ENCODE measurements around the gene ETDA. TPM values are rescaled to one million over a fixed set of nuclear protein-coding genes. Genes with fewer than 3 reads are reported as not detected.
"Not testable (repeated sequence)": the region's sequence is repeated elsewhere in the genome, so short reads cannot be mapped to it uniquely, and the experiment has no call there.

The ETDA gene
- not detected for total RNA-seq

DNA sequence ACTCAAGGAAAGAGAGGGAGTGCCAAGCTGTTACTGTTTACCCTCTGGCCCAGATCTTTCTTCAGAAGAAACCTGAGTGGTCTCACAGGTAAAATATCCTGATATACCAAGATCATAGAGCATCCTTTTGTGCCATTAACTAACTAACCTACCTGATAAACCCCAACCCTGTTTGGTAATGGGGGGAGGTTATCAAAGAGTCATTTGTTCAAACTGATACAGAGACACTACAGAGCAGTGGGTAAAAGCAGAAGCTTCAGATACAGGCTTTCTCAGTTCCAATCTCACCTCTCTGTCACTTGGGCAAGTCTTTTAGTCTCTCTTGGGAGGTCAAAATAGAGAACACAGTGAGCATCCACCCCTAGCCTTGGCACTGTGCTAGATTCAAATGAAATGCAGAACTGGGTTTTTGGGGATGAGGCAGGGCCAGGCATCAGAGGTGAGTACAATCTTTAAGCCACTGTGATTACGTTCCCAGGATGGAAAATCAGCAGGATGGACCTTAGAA lies at the start of gene ETDA:
Gene ETDA (plus strand): TSS at position 51 of the 508 bp plus-strand sequence. CDS start 1,216 bp downstream, outside the sequence.
- H3K4me3 ChIP-seq; in situ Hi-C loops (cut with MboI; ENCODE audit: low sequenced_read_pairs in 4 of 4); H3K36me3 ChIP-seq; intact Hi-C loops (cut with DNase I; ENCODE audit: low total_unique reads); H3K4me1 ChIP-seq; DNase-seq; H3K27ac ChIP-seq; H3K27me3 ChIP-seq; H3K9me3 ChIP-seq; ATAC-seq: not testable (repeated sequence)

DNA sequence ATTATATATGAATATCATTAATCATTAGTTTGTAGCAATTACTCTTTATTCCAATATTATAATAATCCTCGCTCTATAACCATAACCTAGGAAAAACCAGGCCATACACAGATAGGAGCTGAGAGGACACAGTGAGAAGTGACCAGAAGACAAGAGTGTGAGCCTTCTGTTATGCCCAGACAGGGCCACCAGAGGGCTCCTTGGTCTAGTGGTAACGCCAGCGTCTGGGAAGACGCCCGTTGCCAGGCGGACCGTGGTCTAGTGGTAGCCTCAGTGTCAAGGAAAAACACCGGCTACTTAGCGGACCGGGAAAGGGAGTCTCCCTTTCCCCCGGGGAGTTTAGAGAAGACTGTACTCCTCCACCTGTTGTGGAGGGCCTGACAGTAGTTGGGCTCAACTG lies 45.4 kb upstream of the ETDA start:
- intact Hi-C loops (cut with DNase I; ENCODE audit: low total_unique reads); H3K27ac ChIP-seq; H3K4me3 ChIP-seq; DNase-seq; H3K9me3 ChIP-seq; H3K27me3 ChIP-seq; H3K4me1 ChIP-seq; H3K36me3 ChIP-seq; ATAC-seq: not testable (repeated sequence)
- in situ Hi-C loops (cut with MboI; ENCODE audit: low sequenced_read_pairs in 4 of 4) = loop anchor here in 1 of 4 donors (25.0 kb wide), 1 partner anchor 244 kb away; no protein-coding TSS in a partner anchor
- TF ChIP-seq, protein P1, sequence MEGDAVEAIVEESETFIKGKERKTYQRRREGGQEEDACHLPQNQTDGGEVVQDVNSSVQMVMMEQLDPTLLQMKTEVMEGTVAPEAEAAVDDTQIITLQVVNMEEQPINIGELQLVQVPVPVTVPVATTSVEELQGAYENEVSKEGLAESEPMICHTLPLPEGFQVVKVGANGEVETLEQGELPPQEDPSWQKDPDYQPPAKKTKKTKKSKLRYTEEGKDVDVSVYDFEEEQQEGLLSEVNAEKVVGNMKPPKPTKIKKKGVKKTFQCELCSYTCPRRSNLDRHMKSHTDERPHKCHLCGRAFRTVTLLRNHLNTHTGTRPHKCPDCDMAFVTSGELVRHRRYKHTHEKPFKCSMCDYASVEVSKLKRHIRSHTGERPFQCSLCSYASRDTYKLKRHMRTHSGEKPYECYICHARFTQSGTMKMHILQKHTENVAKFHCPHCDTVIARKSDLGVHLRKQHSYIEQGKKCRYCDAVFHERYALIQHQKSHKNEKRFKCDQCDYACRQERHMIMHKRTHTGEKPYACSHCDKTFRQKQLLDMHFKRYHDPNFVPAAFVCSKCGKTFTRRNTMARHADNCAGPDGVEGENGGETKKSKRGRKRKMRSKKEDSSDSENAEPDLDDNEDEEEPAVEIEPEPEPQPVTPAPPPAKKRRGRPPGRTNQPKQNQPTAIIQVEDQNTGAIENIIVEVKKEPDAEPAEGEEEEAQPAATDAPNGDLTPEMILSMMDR (IDR thresholded peaks at IDR 0.05 in 4 of 5, conservative IDR thresholded peaks at IDR 0.05 in 1 of 5) = peak in 2 of 5 experiments; percentile 31 to 40

DNA sequence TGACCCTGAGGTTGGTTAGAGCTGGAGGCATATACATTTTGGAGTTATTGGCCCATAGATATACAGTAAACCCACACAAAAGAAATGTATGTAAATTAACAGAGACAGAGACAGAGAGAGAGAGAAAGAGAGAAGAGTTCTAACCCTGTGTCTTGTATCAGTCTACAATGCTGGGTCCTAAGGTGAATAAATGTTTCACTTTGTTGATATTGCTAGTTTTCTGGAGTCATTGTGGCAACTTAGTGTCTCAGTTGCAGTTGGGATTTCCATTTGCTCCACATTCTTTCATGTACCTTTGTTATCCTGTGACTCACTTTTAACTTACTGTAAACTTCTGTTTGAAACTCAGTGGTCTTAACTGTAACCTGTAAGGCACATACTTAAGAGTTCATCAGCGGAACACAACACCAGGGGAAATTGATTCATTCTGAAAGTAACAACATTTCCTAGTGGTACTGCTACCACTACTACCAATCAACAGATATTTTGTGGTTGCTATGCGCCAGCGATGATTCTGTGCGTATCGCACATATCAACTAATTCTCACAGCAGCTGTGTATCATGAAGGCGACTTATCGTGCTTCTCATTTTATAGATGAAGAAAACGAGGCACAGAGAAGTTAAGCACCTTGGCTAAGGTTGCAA lies 38.5 kb upstream of the ETDA start:
- no peak for TF ChIP-seq POLR2A (IDR thresholded peaks at IDR 0.05)
- TF ChIP-seq, protein P1 (IDR thresholded peaks at IDR 0.05 in 4 of 5, conservative IDR thresholded peaks at IDR 0.05 in 1 of 5) = no peak
- no peaks in the 10 kb centered on the region for H3K36me3 ChIP-seq
- ATAC-seq = no peak
- in situ Hi-C loops (cut with MboI; ENCODE audit: low sequenced_read_pairs in 4 of 4) (loop anchor here in 1 of 4 donors (25.0 kb wide), 1 partner anchor 251 kb away; no protein-coding TSS in a partner anchor), intact Hi-C loops (cut with DNase I; ENCODE audit: low total_unique reads) (no loop called here)
- no peaks in the 10 kb centered on the region for H3K4me1 ChIP-seq
- DNase-seq = no peak
- no peaks in the 10 kb centered on the region for H3K9me3 ChIP-seq
- no peaks in the 10 kb centered on the region for H3K27me3 ChIP-seq
- H3K4me3 ChIP-seq = no peak overlapping the region
- no peak overlapping the region for H3K27ac ChIP-seq

DNA sequence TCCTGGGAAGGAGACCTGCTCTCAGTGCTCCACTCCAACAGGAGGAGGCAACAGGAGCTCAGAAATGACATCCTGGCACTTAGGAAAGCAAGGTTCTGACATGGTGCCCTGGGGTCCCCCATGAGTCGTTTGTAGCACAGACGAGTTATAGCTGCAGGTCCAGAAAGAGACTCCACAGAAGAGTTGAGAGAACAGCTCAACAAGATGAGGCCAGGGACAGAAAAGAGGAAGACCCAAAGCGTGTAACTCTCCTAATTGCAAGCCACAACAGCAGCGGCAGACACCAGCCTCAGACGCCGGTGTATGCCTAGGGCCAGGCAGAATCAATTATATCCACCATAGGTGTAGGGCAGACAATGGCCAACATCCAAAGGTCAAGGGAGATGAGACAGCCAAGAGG lies 5.9 kb upstream of the ETDA start:
- H3K27ac ChIP-seq; in situ Hi-C loops (cut with MboI; ENCODE audit: low sequenced_read_pairs in 4 of 4); H3K4me1 ChIP-seq; H3K36me3 ChIP-seq; H3K9me3 ChIP-seq; intact Hi-C loops (cut with DNase I; ENCODE audit: low total_unique reads); DNase-seq; H3K27me3 ChIP-seq; H3K4me3 ChIP-seq; ATAC-seq: not testable (repeated sequence)

DNA sequence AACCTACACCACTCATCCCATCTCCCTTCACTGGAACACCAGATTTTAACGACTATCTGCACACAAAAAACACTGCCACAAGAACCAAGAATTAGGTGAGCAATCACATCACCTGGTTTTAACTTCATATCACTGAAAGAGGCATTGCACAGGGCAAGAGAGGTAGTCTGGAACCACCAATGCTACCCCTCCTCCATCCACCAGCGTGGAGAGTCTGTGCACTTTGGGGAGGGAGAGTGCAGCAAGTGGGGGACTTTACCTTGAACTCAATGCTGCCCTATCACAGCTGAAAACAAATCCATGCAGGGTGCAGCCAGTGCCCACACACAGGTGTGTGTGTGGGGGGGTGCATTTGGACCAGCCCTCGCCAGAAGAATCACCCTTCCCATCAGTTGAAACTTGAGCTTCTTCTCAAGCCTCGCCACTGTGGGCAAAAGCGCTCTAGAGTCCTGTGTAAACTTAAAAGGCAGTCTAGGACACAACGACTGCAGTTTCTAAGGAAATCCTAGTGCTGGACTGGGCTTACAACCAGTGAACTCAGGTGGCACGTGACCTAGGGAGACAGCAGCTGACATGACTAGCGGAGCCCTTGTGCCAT lies 4.3 kb downstream of the ETDA start:
- H3K4me3 ChIP-seq; H3K9me3 ChIP-seq; in situ Hi-C loops (cut with MboI; ENCODE audit: low sequenced_read_pairs in 4 of 4); H3K27ac ChIP-seq; H3K4me1 ChIP-seq; DNase-seq; intact Hi-C loops (cut with DNase I; ENCODE audit: low total_unique reads); H3K27me3 ChIP-seq; ATAC-seq; H3K36me3 ChIP-seq: not testable (repeated sequence)

DNA sequence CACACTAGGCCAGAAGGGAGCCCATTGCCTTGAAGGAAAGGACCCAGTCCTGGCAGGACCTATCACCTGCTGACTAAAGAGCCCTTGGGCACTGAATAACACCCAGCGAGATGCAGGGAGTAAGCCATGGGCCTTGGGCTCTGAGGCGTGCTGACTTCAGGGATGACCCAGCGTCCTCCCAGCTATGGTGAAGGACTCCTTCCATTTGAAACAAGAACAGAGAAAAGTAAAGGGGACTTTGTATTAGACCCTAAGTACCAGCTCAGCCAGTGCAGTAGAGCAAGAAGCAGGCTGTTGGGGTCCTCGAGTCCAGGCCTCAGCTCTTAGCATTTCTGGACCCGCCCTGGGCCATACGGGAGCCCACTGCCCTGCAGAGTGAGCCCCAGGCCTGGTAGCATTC lies 5.1 kb downstream of the ETDA start:
- H3K9me3 ChIP-seq = no peaks in the 10 kb centered on the region
- H3K4me3 ChIP-seq = no peak overlapping the region
- ATAC-seq = no peak
- H3K27me3 ChIP-seq = no peaks in the 10 kb centered on the region
- intact Hi-C loops (cut with DNase I; ENCODE audit: low total_unique reads) = no loop called here
- no peak for DNase-seq
- TF ChIP-seq POLR2A (IDR thresholded peaks at IDR 0.05) = no peak
- TF ChIP-seq, protein P1 (IDR thresholded peaks at IDR 0.05 in 4 of 5, conservative IDR thresholded peaks at IDR 0.05 in 1 of 5) = no peak
- no peak overlapping the region for H3K27ac ChIP-seq
- no peaks in the 10 kb centered on the region for H3K36me3 ChIP-seq
- in situ Hi-C loops (cut with MboI; ENCODE audit: low sequenced_read_pairs in 4 of 4) = no loop called here
- no peaks in the 10 kb centered on the region for H3K4me1 ChIP-seq

Data from gastrocnemius medialis (tissue), 4 donors.